ENCODE measurements around the gene TFB1M.
"Not testable (repeated sequence)": the region's sequence is repeated elsewhere in the genome, so short reads cannot be mapped to it uniquely, and the experiment has no call there.

TFB1M gene

GRCh38 chr6:155240905-155241600, 73.2 kb downstream of the TFB1M start:
- DNase-seq (ENCODE audit: low read depth in 2 of 2), result no peak

- no peak for DNase-seq (ENCODE audit: low read depth in 2 of 2)
Measured at GRCh38 chr6:155237613-155238012, 76.7 kb downstream of the TFB1M start.

- no peak for DNase-seq (ENCODE audit: low read depth in 2 of 2)
Measured at GRCh38 chr6:155235087-155235486, 79.2 kb downstream of the TFB1M start.

GRCh38 chr6:155234687-155235086, 79.6 kb downstream of the TFB1M start:
- DNase-seq (ENCODE audit: low read depth in 2 of 2), result no peak

GRCh38 chr6:155234167-155234566, 80.1 kb downstream of the TFB1M start:
- no peak for DNase-seq (ENCODE audit: low read depth in 2 of 2)

- no peak for DNase-seq (ENCODE audit: low read depth in 2 of 2)
Measured at GRCh38 chr6:155232848-155233247, 81.4 kb downstream of the TFB1M start.

GRCh38 chr6:155230975-155231374, 83.3 kb downstream of the TFB1M start:
- not testable (repeated sequence) for DNase-seq (ENCODE audit: low read depth in 2 of 2)

- DNase-seq (ENCODE audit: low read depth in 2 of 2), result no peak
Measured at GRCh38 chr6:155228546-155229166, 85.6 kb downstream of the TFB1M start.

- DNase-seq (ENCODE audit: low read depth in 2 of 2), result no peak
Measured at GRCh38 chr6:155227046-155227445, 87.2 kb downstream of the TFB1M start.

GRCh38 chr6:155224618-155225017, 89.7 kb downstream of the TFB1M start:
- DNase-seq (ENCODE audit: low read depth in 2 of 2), result no peak

GRCh38 chr6:155223646-155224451, 90.4 kb downstream of the TFB1M start:
- DNase-seq (ENCODE audit: low read depth in 2 of 2), result peak; percentile 15 to 17

GRCh38 chr6:155222506-155222905, 91.8 kb downstream of the TFB1M start:
- DNase-seq (ENCODE audit: low read depth in 2 of 2), result no peak

GRCh38 chr6:155221086-155221485, 93.2 kb downstream of the TFB1M start:
- DNase-seq (ENCODE audit: low read depth in 2 of 2), result no peak

GRCh38 chr6:155219858-155220301, 94.4 kb downstream of the TFB1M start:
- no peak for DNase-seq (ENCODE audit: low read depth in 2 of 2)

GRCh38 chr6:155219299-155219698, 95.0 kb downstream of the TFB1M start:
- DNase-seq (ENCODE audit: low read depth in 2 of 2), result no peak

GRCh38 chr6:155218711-155219110, 95.6 kb downstream of the TFB1M start:
- not testable (repeated sequence) for DNase-seq (ENCODE audit: low read depth in 2 of 2)

GRCh38 chr6:155216312-155217046, 97.8 kb downstream of the TFB1M start:
- no peak for DNase-seq (ENCODE audit: low read depth in 2 of 2)

- DNase-seq (ENCODE audit: low read depth in 2 of 2), result no peak
Measured at GRCh38 chr6:155215906-155216305, 98.4 kb downstream of the TFB1M start.

GRCh38 chr6:155213611-155214372, 100.5 kb downstream of the TFB1M start:
- no peak for DNase-seq (ENCODE audit: low read depth in 2 of 2)

GRCh38 chr6:155212616-155213380, 101.5 kb downstream of the TFB1M start:
- no peak for DNase-seq (ENCODE audit: low read depth in 2 of 2)
